Amygdala (tissue), 56 donors: Measurements from ENCODE around the gene STXBP6.
A peak's percentile ranks its signal among the peaks of the same experiment; 100 is the strongest.

Experiments used
- DNase-seq, 56 donors: peaks; one replicate each; lab custom pipeline; 2025; lab: John Stamatoyannopoulos, UW

STXBP6 gene

GRCh38 chr14:24927809-24928208 lies 122.1 kb downstream of the STXBP6 start:
- DNase-seq = no peak

GRCh38 chr14:24925771-24926374 lies 124.1 kb downstream of the STXBP6 start:
- no peak for DNase-seq

- DNase-seq = no peak
Observed at GRCh38 chr14:24924544-24924943, 125.4 kb downstream of the STXBP6 start.

- no peak for DNase-seq
Observed at GRCh38 chr14:24921903-24922302, 128.0 kb downstream of the STXBP6 start.

DNA sequence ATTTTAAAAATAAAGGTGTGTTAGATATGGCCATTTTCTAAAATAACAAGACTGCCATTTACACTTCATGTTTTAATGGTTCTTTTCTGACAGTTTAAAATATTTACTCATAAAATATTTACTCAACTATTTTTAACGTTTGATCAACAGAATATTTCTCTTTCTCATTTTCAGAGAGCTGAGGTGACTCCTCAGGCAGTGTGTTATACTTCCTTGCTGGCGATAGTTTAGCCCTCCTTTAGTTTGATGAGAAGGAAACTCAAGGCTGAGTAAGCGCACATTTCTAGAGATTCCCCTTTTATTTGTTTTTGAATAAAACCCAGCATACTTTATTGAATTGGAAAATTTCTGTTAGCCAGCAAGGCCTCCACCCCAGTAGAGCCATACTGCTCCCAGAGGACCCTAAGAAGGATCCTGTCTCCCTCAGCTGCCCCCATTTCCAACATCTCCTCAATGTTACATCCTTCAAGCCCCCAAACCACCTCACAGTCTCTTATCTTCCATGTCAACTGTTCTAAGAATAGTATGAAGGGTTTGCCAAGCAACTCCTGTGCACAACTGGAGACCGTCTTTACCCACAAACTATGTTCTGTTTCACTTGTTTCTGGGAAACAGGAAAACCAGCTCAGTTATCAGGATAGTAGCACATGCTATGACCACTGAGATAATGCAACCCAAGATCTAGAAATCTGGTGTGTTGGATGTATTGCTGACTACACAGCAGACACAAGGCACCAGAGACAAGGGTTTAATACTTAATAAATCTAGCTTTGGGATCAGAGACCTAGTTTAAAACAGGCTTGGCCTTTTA lies 129.5 kb downstream of the STXBP6 start:
- no peak for DNase-seq

GRCh38 chr14:24918822-24919221 lies 131.1 kb downstream of the STXBP6 start:
- DNase-seq = no peak

GRCh38 chr14:24915958-24916595 lies 133.9 kb downstream of the STXBP6 start:
- no peak for DNase-seq

DNA sequence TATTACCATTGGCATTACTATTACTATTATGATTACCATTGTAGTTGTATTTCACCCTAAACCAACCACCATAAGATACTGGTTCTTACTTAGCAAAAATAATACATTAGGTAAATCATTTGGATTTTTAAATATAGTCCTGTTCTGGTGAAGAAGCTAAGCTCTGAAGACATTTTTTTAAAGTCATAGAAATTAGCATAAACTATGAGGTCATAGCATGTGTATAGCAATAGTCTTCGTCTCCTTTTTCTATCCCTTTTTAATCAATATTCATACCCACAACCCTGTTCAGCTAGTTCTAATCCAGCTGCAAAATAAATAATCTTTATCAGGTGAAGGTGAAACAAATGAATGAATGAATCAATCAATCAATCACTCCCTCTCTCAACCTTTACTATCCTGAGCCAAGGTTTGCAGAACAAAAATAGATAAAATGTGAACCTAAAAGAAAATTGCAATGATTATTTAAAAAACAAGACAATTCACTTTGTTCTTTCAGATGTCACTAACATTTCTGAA lies 134.5 kb downstream of the STXBP6 start:
- no peak for DNase-seq

DNA sequence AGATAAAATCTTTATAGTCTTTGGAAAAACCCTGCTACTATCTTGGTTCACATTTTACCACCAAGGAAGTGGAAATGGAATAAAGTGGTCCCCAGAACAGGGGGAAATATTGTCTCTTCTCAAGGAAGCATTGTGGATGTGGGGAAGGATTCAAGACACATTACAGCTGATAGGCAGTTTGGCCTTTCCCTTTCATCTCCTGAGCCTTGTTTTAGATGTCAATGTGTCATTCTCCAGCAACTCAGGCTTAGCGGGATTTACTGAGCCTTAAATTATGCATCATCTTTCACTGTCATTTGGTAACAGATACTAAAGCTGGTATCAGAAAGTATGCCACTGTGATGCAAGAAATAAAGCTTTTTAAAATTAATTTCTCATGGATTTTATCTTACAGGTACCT lies 136.2 kb downstream of the STXBP6 start:
- no peak for DNase-seq

GRCh38 chr14:24913021-24913420 lies 136.9 kb downstream of the STXBP6 start:
- no peak for DNase-seq

GRCh38 chr14:24911324-24912109 lies 138.4 kb downstream of the STXBP6 start:
- DNase-seq = peak in 1 of 56 donors; percentile 13

DNA sequence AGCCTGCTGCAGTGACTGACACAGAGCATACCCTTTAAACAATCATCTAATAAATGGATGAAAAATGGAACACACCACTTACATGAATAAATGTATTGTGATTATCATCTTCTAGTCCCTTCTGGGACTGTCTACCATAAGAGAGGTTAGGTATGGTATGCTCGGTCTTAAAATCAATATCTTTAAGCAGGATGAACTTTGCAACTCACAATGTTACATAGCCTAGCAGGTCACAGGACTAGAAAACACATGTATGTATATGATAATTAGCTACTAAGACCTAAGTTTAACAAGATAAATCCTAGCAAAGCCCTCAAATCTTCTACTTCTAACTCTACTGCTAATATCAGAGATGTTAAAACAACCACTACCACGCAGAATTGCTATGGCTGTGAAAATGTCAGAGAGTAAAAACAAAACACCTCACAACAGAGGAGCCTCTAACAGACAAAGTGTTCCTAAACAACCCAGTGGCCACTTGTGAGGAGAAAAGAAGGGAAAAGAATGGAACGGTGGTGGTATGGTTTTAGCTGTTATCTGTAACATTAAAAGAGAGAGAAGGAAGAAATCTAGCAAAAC lies 139.4 kb downstream of the STXBP6 start:
- no peak for DNase-seq

DNA sequence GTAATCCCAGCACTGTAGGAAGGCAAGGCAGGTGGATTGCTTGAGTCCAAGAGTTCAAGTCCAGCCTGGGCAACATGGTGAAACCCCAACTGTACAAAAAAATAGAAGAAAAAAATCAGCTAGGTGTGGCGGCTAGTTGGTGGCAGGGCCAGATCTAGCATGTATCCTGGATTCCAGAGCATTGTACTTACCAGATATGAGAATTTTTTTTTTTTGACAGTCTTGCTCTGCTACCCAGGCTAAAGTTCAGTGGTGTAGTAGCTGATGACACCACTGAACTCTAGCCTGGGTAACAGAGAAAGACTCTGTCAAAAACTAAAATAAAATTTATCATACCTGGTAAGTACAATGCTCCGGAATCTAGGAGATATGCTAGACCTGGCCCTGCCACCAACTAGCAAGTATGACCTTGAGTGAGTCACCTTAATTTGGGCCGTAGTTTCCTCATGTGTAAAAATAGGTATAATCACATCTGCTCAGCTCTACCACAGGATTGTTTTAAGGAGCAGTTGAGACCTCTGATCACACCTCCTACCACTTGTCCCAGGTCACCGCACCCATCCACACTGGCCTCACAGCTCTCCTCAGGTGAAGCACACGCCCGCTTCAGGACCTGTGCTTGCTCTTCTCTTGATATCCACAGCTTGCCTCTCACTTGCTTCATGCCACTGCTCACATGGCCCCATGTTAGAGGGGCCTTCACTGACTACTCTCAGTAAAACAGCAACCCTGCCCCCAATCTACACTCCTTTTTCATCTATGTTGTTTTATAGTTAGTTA lies 140.2 kb downstream of the STXBP6 start:
- no peak for DNase-seq

DNA sequence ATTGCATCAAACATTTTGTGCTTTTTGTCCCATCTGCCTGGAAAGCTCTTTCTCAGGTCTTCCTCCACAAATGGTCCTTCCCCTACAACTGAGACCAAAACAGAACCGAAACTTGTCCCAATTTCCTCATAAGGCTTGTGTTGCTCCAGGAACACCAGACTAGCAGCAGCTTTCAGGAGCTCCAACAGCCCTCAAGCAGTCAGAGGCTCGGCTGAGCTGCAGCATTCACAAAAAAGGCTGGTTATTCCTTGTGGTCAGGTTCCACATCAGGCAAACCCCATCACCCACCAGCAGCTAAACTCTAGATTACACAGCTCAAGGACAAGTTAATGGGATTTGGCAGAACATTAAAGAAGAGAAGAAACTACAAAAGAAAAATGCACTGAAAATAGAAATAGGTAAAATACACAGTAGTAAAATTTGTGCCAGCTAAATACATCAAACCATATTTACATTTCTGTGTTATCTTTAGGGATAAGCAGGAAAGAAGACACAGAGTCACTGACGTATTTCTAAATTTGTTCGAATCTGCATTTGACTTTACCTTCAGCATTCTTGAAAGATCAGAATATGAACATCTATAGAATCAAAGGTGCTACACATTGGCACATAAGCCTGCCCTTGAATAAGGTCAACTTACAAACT lies 141.2 kb downstream of the STXBP6 start:
- peak in 2 of 56 donors; percentile 4 to 30 for DNase-seq

DNA sequence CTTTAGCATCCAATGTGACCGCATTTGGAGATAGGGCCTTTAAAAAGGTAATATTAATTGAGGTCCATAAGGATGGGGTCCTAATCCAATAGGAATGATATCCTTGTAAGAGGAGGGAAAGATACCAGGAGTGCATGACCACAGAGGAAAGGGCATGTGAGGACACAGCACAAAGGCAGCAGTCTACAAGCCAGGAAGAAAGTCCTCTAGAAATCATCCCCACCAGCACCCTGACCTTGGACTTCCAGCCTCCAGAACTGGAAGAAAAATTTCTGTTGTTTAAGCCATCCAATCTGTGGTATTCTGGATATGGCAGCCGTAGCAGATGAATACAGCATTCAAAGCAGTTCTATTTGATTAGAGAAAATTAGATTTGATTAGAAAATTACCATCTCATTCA lies 145.4 kb downstream of the STXBP6 start:
- no peak for DNase-seq

GRCh38 chr14:24903337-24903736 lies 146.6 kb downstream of the STXBP6 start:
- no peak for DNase-seq

GRCh38 chr14:24900269-24901100 lies 149.5 kb downstream of the STXBP6 start:
- no peak for DNase-seq

DNA sequence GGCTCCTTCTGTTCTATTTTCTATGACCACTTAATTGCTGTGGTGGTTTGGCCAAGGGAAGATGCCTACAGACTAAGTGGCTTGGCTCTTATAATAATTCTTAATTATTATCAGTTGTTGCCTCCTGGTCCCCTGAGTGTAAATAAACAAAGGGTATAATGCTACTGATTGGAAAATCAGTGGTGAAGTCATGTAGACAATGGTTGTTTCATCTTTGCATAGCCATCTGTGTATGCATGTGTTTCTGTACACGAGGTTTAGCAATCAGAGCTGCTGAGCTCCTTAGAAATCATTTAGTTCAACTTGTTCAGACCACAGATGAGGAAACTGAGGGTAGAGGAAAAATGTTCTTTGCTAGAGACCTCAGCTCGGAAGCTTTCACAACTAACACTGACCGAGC lies 152.2 kb downstream of the STXBP6 start:
- DNase-seq = no peak
